GM19328 (cell line): Measurements from ENCODE around the gene OCLN.
A peak's percentile ranks its signal among the peaks of the same experiment; 100 is the strongest.
"Not testable (repeated sequence)": the region's sequence is repeated elsewhere in the genome, so short reads cannot be mapped to it uniquely, and the experiment has no call there.

Experiments
- ATAC-seq: cut with Tn5 transposase; IDR thresholded peaks from one replicate; pipeline ENCODE4 v1.9.1; 2021; ENCODE audit warnings: mild to moderate bottlenecking, moderate library complexity; ENCODE audit not compliant: unreplicated experiment

The OCLN gene

DNA sequence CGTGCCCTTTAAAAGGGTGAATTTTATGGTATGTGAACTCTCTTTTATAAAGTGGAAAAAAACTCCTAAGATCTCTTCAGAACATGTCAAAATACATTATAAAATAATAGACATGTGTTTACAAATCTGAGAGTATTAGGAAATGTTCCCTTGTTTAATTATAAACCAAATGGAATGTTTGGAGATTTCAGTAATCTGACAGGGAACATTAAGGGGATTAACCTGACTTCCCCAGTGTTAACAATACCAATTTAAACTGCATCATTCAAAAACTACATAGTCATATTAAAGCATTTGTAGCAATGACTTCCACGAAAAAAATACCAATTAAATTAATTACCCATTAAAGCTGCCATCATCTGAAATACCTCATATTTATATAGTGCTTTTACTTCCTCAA lies 1.6 kb upstream of the OCLN start:
- no peak for ATAC-seq

DNA sequence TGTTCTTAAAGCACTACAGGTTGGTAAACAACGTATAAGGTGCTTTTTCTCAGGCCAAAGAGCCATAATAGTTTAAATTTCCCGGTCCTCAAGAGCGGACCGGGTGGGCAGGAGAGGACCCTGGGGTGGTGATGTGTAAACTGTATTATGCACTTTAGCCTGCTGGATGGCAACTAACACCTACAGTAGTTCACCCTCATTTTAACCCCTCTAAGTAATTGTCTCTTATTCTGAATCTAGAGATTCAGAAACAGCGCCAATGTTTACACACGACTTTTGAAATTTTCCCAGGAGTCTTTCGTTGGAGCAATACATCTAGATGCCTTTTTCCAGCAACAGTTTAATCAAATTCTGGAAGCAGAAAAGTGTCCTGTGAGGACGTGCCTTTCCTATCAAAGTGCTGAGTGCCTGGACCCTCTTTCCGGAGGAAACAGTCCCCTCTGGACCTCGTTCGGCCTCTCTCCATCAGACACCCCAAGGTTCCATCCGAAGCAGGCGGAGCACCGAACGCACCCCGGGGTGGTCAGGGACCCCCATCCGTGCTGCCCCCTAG lies 676 bp upstream of the OCLN start:
- no peak for ATAC-seq

- peak; percentile 33 for ATAC-seq
Observed at GRCh38 chr5:69492923-69493395, 369 bp downstream of the OCLN start.

GRCh38 chr5:69493396-69494133 lies 975 bp downstream of the OCLN start:
- ATAC-seq = no peak

DNA sequence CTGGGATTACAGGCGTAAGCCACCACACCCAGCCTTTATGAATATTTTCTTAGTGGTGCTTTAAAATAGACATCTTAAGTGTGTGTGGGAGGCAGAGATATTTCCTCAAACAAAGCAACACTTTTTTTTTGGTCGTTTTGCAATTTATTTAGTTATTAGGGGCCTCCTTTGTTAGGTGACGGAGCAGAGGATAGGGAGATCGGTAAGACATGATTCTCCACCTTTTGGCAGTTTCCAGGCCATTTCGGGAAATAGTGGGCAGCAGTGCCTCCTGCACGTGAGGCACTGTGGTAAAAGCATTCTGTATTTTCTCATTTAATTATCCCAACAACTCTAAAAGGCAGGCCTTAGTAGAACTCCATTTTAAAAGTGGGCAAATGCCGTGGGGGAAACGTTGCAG lies 1.9 kb downstream of the OCLN start:
- ATAC-seq = no peak

- ATAC-seq = no peak
Observed at GRCh38 chr5:69497006-69497520, 4.5 kb downstream of the OCLN start.

GRCh38 chr5:69498384-69498783 lies 5.8 kb downstream of the OCLN start:
- no peak for ATAC-seq

GRCh38 chr5:69502367-69502766 lies 9.8 kb downstream of the OCLN start:
- ATAC-seq = no peak

- no peak for ATAC-seq
Observed at GRCh38 chr5:69502767-69503488, 10.3 kb downstream of the OCLN start.

GRCh38 chr5:69504036-69504435 lies 11.4 kb downstream of the OCLN start:
- ATAC-seq = no peak

DNA sequence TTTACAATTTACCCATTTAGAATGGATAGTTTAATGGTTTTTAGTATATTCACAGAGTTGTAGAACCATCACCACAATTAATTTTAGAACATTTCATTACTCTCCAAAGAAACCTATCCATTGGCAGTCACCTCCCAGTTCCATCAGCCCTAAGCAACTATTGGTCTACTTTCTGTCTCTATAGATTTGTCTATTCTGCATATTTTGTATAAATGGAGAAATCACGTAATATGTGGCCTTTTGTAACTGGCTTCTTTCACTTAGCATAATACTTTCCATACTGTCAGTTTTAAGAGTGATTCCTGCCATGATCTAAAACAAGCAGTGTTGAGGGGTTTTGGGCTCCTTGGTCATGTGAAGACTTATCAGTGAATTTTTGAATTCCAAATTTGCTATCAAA lies 12.7 kb downstream of the OCLN start:
- ATAC-seq = no peak

DNA sequence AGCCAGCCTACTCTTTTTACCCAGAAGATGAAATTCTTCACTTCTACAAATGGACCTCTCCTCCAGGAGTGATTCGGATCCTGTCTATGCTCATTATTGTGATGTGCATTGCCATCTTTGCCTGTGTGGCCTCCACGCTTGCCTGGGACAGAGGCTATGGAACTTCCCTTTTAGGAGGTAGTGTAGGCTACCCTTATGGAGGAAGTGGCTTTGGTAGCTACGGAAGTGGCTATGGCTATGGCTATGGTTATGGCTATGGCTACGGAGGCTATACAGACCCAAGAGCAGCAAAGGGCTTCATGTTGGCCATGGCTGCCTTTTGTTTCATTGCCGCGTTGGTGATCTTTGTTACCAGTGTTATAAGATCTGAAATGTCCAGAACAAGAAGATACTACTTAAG lies 16.6 kb downstream of the OCLN start:
- ATAC-seq = no peak

DNA sequence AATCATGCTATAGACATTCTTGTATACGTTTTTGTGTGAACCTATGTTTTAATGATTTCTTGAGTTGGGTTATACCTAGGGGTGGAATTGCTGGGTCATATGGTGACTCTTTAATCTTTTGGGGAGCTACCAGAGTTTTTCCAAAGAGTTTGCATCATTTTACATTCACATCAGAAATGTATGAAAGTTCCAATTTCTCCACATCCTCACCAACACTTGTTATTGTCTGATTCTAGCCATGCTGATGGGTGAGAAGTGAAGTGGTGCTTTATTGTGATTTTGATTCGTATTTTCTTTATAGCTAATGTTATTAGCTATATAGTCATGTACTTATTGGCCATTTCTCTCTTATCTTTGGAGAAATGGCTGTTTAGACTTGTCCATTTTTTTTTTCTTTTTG lies 18.1 kb downstream of the OCLN start:
- no peak for ATAC-seq

- no peak for ATAC-seq
Observed at GRCh38 chr5:69512740-69513260, 20.2 kb downstream of the OCLN start.

- ATAC-seq = not testable (repeated sequence)
Observed at GRCh38 chr5:69515570-69515969, 23.0 kb downstream of the OCLN start.

GRCh38 chr5:69516769-69517168 lies 24.2 kb downstream of the OCLN start:
- no peak for ATAC-seq

DNA sequence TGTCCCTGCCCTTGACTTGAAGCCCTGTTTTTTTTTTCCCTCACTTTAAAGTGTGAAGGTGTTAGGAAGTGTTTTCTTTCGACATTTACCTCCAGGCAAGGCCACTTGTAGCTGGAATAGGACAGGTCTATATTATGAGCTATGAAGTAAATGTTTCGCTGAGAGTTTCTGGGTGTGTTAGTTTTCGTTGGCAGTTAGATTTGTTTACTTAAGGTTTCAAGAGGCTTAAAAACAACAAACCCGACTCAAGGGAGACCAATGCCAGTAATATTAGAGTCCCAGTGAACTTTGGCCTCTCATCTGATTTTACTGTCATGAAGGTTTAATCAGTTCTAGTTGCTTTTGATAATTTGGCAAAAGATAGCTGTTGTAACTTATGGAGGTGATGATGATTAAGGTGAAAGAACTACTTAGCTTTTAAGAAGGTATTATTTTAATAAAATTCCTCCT lies 25.2 kb downstream of the OCLN start:
- ATAC-seq = no peak

DNA sequence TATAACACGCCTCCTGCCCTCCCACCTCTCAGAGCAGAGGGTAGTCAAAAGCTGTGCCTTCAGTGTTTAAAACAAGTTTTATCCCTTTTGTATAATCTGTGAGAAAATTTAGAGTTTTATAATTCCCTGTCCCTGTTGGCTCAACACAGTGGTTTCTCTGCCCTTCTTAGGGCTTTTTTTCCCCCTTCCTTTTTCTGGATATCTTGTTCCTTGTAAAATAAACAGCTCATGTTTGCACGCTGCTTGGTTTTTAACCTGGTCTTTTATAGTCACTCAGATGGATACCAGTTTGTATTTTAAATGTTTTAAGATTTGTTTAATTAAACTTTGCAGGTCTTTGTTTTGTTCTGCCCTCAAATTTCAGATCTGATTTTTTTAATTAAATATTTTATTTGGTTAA lies 26.7 kb downstream of the OCLN start:
- ATAC-seq = no peak

DNA sequence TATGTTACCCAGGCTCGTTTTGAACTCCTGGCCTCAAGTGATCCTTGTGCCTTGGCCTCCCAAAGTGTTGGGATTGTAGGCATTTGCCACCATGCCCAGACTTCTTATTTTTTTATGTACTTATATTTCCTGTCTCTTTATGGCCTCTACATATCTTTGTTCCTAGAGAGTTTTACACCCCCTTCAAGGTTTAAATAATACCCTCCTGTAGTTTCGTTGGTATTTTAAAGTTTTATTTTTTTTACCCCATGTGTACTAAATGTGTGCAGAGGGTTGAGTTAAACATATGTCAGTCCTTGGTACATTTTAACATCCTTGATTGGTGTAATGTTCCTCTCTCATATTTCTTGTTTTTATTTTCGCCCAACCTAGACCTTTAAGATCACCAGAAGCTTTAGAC lies 29.4 kb downstream of the OCLN start:
- no peak for ATAC-seq

DNA sequence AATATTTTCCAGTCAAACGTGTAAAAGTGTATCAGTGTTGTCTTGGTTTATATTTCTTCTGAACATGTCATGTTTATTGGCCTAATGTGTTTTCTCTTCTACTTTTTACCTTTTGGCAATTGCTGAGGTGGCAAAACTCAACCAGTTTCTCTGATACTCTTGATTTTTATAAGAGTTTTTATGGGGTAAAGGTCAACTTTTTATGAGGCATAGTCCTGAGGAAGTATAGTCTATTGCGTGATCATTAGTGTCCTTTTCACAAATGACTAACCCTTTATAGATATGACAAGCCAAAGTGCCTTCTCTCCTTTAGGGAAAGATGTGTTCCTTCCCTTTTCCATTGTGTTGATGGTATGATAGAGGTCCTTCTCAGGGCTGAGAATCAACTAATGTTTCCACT lies 32.9 kb downstream of the OCLN start:
- no peak for ATAC-seq

GRCh38 chr5:69526660-69527059 lies 34.1 kb downstream of the OCLN start:
- ATAC-seq = no peak
